Ureter (tissue), 1 donor: ENCODE data around the gene LKAAEAR1. TPM values are rescaled to one million over a fixed set of nuclear protein-coding genes. Genes with fewer than 3 reads are reported as not detected.

Experiments used
- DNase-seq: peaks from one replicate; pipeline ENCODE4 v3.0.0-alpha.2; 2020; ENCODE audit warnings: low spot score
- total RNA-seq: library from RNA; stranded (reverse); gene quantifications from one replicate; pipeline ENCODE4 v1.2.4, GENCODE V29; 2023
- donor health status: DM: yes; HTN: yes; CAD: no.

LKAAEAR1 gene
- total RNA-seq, 1 donor from 2014 or later: not detected

DNA sequence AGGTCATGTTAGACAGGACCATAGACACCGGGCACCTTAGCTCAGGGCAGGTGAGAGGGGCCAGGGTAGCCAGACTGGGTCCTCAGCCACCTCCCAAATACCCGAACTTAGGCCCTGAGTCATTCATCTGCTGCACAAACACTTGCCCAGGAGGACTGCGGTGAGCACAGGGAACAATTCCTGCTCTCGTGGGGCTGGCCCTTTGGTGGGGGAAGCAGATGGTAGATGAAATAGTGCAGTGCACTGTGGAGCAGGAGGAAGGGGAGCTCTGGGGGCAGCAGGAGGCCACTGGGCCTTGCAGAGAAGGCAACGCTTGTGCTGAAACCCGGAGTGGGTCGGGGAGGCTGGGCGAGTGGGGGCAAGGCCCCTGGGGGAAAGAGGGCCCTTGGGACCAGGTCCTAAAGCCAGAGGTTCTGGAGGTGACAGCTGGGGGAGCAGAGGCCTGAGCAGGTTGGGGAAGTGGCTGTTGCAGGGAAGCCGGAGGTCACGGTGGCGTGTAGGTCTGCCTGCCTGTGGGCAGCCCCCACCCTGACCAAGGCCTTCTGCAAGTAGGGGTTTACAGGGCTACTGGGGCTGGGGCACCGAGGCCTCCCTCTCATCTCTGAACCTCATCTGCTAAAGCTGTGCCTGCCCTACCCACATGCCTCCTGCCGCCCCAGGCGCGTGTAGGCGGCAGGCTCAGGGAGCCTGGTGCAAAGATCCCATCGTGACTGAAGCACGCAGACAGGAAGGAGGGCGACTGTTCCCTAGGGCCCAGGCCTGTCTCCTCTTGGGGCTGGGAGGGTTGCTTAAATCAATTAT is 27.8 kb upstream of the LKAAEAR1 start:
- DNase-seq: peak; percentile 22

DNA sequence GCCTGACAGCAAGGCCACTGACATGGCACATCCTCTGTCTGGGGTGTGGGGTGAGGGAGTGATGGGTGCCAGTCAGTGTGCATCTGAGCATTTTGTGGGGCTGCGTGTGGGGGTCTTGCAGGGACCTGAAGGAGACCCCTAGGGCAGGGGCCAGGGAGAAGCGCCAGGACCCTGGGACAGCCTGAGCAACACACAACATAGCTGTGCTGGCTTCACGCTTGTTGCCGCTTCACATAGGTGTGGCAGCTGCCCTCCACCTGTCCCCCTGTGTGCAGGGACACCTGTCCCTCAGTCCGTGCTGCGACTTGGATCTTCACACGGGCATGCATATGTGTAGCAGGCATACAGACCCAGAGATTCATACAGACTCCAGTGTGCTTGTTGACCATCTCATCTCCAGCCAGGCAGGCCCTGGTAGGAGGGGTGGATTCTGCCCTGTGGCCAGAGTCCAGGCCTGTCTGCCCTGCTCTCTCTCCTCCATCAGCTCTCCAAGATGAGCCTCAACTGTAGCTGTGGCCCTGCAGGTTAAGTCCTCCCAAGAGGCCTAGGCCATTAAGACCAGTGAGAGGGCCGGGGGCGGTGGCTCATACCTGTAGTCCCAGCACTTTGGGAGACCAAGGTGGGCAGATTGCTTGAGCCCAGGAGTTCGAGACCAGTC is 26.3 kb upstream of the LKAAEAR1 start:
- peak; percentile 39 for DNase-seq

DNA sequence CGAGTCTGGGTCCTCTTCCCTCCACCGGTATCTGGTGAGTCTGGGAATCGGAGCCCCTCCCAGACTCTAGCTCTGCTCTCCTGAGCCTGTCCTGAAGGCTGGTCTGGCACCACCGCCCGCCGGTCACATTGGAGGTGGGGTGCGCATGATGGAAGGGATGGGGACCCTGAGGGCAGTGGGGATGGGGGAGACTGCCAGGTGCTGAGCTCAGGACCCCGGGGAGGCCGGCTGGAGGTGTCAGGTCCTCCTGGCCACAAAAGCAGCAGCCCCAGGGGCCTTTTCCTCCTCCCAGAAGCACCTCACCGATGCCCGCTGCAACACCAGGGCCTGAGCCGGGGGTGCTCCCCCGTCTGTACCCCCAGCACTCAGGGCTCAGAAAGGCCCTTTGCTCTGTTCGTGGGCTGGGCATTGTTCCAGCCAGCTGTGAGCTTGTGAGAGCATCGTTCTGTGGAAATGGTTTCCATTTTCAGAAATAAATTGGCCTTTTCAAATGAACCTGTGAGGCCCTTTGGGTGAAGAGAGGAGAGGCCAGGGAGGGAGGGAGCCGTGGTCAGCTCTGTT is 25.7 kb upstream of the LKAAEAR1 start:
- DNase-seq: peak; percentile 31

DNA sequence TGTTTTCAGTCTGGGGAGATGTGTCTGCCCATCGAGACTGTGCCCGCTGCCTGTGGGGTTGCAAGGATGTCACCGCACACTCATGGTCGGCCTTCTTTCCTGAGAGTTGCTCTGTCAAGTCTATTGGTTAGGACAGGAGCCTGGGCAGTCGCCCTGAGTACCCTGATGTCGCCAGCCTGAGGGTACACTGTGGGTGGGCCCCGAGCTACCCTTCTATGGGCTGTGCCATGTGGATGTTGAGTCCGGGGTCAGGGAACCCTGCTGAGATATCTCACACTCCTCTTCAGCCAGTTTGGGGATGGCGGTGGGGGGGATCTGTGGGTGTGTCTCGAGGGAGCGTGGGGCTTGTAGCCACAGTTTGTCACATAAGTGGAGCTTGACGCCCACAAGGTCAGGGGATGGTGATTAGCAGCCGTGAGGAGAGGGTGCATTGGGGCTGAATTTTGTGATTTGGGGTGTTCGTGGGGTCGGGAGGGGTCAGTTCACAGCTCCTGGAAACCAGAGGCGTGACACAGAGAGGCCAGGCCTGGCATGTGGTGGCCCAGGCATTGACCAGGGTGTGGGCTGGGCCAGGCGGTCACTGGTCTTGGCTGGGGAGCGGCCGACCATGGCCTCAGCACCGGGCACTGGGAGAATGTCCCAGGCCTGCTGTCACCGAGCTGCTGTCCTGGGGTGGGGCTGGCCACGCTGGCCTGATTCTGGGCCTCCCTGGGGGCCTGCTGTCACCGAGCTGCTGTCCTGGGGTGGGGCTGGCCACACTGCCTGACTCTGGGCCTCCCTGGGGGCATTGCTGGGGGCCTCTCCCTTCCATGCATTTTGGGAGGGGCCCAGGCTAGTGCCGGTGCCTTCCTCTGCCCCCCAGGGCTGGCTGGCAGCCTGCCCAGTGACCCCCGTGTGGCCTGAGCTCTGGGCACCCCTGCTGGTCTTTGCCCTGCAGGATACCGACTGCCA is 24.8 kb upstream of the LKAAEAR1 start:
- DNase-seq: peak; percentile 41

DNA sequence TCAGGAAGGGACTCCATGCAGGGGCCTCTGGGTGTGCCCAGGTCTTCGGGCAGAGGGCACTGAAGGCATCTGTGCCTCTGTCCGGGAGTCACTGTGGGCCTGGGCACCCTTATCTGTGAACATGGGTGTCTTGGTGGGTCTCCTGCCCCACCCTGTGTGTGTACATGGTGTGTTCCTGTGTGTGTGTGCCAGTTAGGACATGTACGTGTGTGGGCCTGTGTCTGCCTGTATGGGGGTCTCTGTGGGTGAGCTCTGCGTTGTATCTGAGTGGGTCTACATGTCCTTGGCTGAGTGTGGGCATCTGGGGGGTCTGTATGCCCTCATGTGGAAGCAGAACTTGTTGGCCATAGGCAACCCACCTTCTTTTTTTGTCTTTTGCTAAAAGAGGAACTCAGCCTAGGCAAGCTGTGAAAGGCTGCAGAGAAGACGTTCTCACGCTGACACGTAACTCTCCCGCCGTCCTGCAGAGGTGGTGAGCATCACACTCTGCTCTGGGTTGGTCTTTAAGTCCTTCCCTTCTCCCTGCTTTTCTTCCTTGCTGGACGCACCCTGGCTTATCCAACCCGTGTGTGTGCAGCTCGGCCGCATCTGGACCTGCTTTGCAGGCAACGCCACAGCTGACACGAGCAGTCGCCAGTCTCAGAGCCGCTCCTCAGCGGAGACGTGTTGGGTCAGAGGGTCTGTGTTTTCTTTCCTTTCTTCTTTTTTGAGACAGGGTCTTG is 23.7 kb upstream of the LKAAEAR1 start:
- peak; percentile 41 for DNase-seq

DNA sequence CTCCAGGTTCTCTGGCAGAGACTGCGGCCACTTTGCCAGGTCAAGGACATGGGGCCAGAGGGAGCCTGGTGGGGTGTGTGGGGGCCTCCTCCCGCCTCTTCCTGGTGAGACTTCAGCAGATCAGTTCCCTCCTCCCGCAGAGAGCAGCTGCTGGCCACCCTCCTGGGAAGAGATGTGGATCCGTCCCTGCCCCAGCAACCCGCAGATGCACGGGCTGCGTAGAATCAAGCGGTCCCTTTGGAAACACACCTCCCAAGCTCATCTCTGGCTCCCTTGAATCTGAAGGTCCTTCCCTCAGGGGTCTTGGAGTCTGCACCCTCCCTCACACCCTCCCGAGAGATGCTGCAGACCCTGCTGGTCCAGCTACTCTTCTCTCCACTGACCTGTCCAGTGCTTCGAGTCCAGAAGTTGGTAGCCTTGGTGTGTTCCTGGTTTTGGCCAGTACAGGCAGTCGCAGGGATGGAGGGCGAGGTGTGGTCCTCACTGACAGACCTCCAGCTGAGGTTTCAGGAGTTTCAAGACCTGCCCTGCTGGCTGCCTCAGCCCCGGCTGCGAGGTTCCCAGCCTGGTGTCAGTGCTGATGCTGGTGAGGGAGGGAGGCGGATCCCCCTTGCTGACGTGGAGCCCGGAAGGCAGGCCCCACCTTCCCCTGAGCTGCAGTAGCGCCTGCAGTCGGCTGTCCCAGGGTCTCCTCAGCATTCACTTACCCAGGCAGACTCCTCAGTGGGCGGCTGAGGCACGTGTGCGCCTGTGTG is 23.0 kb upstream of the LKAAEAR1 start, which contains the start of gene NPBWR2:
Gene NPBWR2 (minus strand): TSS at position 585 of the 755 bp plus-strand sequence. CDS start 734 bp downstream, outside the sequence.
- peak; percentile 38 for DNase-seq

DNA sequence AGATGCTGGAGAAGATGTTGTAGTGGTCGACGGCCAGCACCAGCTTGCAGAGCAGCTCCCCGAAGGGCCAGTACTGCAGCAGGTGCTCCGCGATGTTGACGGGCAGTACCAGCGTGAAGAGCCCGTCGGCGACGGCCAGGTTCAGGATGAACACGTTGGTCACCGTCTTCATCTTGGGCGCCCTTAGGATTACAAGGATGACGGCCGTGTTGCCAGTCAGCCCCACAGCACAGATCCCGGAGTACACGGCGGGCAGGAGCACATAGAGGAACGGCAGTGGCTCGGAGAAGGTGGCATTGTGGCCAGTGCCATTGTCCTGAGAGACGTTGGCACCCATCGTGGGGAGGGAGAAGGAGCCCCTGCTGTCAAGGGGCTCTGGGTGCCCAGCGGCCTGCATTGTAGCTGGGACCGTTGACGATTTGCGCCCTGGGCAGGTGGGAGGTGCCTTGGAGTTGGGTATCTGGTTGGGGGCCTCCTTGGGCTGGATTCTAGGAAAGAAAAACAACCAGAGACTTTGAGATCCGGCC is 22.3 kb upstream of the LKAAEAR1 start:
- no peak for DNase-seq

DNA sequence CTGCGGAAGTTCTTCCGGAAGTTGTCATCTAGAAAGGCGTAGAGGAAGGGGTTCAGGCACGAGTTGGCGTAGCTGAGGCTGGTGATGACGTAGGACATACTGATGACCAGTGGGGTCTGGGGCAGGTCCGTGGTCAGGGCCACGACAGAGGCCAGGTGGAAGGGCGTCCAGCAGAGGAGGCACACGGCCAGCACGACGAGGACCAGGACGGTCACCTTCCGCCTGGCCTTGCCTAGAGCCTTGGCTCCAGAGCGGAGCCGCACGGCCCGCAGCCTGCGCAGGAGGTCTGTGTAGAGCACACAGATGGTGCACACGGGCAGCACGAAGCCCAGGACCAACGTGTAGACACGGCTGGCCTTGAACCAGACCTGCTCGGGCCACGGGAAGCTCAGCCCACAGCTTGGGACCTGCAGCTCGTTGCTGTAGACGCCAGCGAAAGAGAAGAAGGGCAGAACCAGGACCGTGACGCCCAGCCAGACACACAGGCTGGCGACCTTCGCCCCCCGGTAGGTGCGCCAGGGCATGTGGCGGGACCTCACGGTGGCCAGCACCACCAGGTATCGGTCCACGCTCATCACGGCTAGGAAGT is 21.7 kb upstream of the LKAAEAR1 start:
- no peak for DNase-seq

DNA sequence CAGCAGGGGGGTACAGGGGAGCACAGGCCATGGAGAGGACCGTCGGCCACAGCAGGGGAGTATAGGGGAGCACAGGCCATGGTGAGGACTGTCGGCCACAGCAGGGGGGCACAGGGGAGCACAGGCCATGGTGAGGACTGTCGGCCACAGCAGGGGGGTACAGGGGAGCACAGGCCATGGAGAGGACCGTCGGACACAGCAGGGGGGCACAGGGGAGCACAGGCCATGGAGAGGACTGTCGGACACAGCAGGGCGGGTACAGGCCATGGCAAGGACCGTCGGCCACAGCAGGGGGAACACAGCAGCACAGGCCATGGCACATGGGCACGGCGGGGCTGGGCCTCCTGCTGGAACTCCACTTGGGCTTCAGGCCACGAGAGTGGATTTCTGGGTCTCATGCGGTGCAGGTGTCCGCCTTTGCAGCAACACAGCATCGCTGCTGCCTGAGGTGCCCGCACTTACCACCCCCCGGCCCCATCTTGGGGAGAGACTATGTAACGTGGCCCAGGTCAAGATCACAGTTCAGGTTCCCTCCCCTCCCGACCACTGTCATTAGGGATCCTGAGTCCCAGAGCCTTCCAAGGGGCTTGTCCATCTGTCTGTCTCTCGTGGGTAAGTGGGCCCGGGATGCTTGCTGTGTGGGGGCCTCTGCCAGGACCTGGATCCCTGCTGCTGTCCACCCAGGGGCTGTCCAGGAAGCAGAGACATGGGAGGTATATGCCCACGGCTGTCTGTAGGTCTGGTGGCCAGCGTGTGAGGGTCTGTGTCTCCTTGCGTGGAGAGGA is 20.7 kb upstream of the LKAAEAR1 start:
- DNase-seq: peak; percentile 28

DNA sequence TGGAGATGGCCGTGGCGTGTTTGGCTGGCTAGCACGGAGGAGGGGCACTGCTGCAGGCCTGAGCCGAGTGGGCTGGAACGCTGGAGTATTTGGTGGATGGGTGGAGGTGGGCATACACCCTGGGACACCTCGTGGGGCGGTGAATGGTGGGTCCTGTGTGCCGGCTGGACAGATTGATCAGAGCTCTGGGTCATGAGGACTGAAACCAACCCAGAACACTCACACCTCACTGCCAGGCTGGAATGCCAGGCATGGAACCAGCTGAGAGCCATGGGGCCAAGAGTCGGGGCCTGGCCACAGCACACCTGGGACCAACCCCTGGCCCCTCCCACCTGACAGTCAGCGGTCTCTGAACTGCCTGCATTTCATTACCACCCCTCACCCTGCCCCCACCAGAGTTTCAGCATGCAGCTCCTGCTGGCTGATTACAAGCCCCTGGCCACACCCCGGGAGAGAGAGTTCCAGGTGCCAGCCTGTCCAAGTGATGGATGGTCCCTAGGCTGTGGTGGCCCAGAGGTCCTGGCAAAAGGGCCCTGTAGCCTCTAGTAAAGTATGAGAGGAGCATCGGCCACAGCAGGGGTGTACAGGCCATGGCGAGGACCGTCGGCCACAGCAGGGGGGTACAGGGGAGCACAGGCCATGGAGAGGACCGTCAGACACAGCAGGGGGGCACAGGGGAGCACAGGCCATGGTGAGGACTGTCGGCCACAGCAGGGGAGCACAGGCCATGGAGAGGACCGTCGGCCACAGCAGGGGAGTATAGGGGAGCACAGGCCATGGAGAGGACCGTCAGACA is 19.9 kb upstream of the LKAAEAR1 start:
- peak; percentile 38 for DNase-seq

DNA sequence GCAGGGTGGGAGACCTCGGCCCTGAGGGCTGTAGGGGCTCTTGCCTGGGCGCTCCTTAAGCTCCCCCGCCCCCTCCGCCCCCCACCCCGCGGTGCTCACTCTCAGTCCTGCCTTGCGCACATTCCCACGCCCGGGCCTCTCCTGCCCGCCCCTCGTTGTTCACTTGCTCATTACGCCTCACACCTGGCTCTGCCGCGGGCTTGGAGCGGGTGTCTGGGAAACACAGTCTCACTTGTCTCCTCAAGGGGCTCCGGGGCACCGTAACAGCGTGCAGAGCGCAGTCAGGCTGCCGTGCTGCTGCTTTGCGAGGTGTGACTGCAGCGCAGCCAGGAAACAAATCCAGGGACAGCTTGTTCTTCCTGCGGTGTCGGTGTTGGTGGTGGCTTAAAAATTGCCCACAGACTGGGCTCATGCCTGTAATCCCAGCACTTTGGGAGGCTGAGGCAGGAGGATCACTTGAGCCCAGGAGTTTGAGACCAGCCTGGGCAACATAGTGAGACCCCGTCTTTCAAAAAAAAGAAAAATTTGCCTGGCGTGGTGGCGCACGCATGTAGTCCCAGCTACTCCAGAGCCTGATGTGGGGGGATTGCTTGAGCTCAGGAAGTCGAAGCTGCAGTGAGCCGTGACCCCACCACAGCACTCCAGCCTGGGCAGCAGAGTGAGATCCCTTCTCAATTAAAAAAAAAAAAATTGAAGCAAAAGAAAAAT is 18.6 kb upstream of the LKAAEAR1 start:
- DNase-seq: no peak

DNA sequence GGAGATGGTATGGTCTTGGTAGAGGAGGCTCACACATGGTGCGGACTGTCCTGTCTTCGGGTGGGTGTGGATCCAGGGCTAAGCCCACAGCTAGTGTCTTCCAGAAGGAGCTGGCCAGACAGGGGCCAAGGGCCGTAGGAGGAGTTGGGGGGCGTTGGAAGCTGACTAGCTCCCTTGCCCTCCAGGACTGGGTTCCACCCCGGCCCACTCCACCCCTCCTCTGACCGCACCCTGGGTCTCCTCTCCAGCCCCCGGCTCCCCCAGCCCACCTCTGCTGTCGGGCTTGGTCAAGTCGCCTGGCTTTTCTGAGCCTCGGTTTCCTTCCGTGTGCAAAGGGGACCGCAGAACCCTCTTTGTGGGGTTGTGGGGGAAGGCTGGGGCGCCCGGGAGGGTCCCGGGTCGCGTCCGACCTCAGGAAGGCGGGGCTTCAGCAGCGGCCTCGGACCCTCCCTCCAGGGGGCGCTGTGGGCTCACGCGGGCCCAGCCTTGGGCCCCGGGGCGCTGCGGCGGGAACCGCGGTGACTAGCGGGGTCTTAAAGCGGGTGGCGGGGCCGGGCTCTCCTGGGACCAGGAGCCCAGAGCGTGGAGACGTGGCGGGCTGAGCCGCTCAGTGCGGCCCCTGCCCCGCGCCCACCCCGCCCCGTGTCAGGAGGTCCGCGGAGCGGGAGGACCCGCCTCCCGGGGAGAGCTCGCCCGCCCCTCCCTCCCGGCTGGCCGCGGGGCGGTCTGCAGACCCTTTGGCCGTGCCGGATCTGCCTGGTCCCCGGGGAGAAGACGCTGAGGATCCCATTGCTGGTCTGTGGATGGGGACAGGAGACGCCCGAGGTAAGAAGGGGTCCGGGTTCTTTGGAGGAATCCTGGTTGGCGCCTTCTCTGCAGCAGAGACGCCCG is 17.8 kb upstream of the LKAAEAR1 start:
- DNase-seq: no peak

DNA sequence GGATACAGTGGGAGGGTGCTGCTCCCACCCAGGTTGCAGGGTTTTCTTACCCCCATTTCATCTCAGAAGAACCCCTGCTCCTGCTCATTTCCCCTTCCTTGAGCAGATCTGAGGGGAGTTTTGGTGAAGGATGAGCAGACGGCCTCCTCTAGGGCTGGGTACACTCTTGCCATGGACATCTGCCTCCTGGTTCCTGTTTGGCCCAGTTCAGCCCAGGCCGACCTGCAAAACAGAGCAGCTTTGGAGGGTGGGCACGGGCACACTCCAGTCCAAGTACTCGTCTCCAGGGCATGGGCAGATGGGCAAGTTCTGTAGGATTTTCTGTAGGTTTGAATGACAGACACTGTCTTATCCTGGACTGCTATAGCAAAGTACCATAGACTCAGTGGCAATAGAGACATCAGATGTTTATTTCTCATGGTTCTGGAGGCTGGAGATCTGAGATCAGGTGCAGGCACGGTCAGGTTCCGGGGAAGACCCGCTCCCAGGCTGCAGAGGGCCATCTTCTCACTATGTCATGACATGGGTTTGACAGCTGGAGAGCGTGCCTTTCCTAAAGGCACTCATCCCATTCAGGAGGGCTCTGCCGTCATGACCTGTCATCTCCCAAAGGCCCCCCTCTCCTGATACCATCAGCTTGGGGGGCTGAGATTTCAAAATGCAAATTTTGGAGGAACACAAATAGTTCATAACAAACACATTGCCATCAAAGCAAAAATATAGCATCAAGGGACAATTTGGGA is 16.9 kb upstream of the LKAAEAR1 start:
- DNase-seq: no peak

DNA sequence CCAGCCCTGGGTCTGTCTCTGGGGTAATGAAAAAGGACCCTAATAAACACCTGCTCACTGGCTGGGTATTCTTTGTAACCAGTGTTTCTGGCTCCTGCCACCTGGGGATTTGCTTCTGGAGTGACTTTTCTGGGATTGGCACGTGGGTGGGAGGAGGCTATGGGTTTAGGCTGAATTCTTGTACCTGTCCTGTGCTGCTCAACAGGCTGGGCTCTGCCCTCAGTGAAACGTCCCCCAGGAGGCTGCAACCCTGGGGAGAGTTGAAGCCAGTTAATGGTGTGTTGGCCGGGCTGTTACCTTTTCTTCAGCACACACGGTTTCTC is 16.3 kb upstream of the LKAAEAR1 start:
- no peak for DNase-seq

DNA sequence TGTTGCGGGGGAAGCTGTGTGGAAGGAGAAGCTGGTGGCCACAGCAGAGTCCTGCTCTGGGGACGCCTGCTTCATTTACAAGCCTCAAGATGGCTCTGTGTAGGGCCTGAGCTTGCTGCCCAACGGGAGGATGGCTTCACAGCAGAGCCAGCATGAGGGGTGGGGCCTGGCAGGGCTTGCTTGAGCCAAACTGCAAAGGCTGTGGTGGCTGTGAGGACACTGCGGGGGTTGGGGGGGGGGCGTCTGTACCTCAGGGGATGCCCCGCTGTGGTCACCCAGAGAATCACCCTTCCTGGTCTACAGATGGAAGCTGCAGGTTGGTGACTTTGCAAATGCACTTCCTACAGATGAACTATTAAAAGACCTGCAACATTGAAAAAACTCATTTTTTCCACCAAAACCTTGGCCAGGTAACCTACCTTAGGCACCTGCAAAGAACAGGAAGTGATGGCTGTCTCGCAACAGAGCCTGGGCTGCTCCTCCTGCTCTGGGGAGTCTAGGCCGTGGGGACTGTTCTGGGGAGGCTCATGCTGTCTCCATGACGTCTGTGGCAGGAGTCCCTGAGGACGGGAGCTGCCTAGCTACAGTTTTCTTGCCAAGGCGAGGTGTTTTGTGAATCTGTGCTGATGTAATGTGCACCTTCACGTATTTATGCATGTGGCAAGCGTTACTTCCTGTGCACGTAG is 15.8 kb upstream of the LKAAEAR1 start:
- DNase-seq: no peak
